Spleen (tissue), 7 donors: ENCODE results near the gene SV2C.

Experiments
- POLR2A ChIP-seq, 3 donors: fragments of 450-650 bp; IDR thresholded peaks; one replicate each; pipeline ENCODE4 v1.5.1; 2017; ENCODE audit warnings: antibody characterized with exemption in 3 of 3, mild to moderate bottlenecking in 1 of 3
- POLR2AphosphoS5 ChIP-seq, 3 donors: sonication (generic); formaldehyde crosslinking; IDR thresholded peaks; one replicate each; pipeline ENCODE4 v1.5.1; 2017; ENCODE audit warnings: antibody characterized with exemption in 3 of 3
- TF ChIP-seq, protein P1 (sequence below), 11 experiments: fragments of 200-600 bp in 7 of 11; fragments of 450-650 bp in 4 of 11; sonication (generic) in 4 of 11; IDR thresholded peaks in 8 of 11; conservative IDR thresholded peaks in 3 of 11; 1 replicate in 7 of 11; 2 replicates in 4 of 11; pipeline versions ENCODE4 v1.4.0 to v1.8.0; 2016 to 2021; ENCODE audit warnings: antibody characterized with exemption in 11 of 11, inconsistent platforms in 4 of 11, mild to moderate bottlenecking in 1 of 11
- donor health status: DM: no; HTN: no; CAD: no; lungs with moderate emphysema.
- donor health status: DM: no; HTN: no; CAD: no.
- donor health status: DM: no; HTN: no; CAD: no.

GRCh38 chr5:76305775-76306174, 222.6 kb downstream of the SV2C start:
- TF ChIP-seq, protein P1, sequence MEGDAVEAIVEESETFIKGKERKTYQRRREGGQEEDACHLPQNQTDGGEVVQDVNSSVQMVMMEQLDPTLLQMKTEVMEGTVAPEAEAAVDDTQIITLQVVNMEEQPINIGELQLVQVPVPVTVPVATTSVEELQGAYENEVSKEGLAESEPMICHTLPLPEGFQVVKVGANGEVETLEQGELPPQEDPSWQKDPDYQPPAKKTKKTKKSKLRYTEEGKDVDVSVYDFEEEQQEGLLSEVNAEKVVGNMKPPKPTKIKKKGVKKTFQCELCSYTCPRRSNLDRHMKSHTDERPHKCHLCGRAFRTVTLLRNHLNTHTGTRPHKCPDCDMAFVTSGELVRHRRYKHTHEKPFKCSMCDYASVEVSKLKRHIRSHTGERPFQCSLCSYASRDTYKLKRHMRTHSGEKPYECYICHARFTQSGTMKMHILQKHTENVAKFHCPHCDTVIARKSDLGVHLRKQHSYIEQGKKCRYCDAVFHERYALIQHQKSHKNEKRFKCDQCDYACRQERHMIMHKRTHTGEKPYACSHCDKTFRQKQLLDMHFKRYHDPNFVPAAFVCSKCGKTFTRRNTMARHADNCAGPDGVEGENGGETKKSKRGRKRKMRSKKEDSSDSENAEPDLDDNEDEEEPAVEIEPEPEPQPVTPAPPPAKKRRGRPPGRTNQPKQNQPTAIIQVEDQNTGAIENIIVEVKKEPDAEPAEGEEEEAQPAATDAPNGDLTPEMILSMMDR (IDR thresholded peaks at IDR 0.05 in 8 of 11, conservative IDR thresholded peaks at IDR 0.05 in 3 of 11) = no peak
- no peak for TF ChIP-seq POLR2AphosphoS5 (IDR thresholded peaks at IDR 0.05)
- TF ChIP-seq POLR2A (IDR thresholded peaks at IDR 0.05) = no peak
